GM18909 (cell line): Measurements from ENCODE around the gene SCAF4.
A peak's percentile ranks its signal among the peaks of the same experiment; 100 is the strongest.

Experiments
- ATAC-seq: cut with Tn5 transposase; IDR thresholded peaks from one replicate; pipeline ENCODE4 v1.9.1; 2021; ENCODE audit warnings: mild to moderate bottlenecking; ENCODE audit not compliant: unreplicated experiment, poor library complexity

Gene SCAF4

GRCh38 chr21:31720330-31720729 lies 11.6 kb downstream of the SCAF4 start:
- no peak for ATAC-seq

- ATAC-seq = no peak
These were observed 15.8 kb downstream of the SCAF4 start for GRCh38 chr21:31716106-31716505.

- ATAC-seq = no peak
These were observed 17.1 kb downstream of the SCAF4 start for GRCh38 chr21:31714741-31715365.

- ATAC-seq = peak; percentile 54
These were observed 17.8 kb downstream of the SCAF4 start for GRCh38 chr21:31713973-31714740.

GRCh38 chr21:31713115-31713514 lies 18.8 kb downstream of the SCAF4 start:
- ATAC-seq = no peak

- ATAC-seq = no peak
These were observed 20.1 kb downstream of the SCAF4 start for GRCh38 chr21:31711745-31712285.

- no peak for ATAC-seq
These were observed 20.6 kb downstream of the SCAF4 start for GRCh38 chr21:31711326-31711725.

GRCh38 chr21:31710586-31710985 lies 21.3 kb downstream of the SCAF4 start:
- no peak for ATAC-seq

- ATAC-seq = no peak
These were observed 23.4 kb downstream of the SCAF4 start for GRCh38 chr21:31708541-31708940.

- ATAC-seq = no peak
These were observed 24.4 kb downstream of the SCAF4 start for GRCh38 chr21:31707499-31707898.

GRCh38 chr21:31706562-31706961 lies 25.4 kb downstream of the SCAF4 start:
- no peak for ATAC-seq

GRCh38 chr21:31700040-31700439 lies 31.9 kb downstream of the SCAF4 start:
- no peak for ATAC-seq

GRCh38 chr21:31698461-31698860 lies 33.5 kb downstream of the SCAF4 start:
- no peak for ATAC-seq

GRCh38 chr21:31696424-31696823 lies 35.5 kb downstream of the SCAF4 start:
- no peak for ATAC-seq

- ATAC-seq = no peak
These were observed 38.7 kb downstream of the SCAF4 start for GRCh38 chr21:31693222-31693621.

GRCh38 chr21:31688603-31689368 lies 43.1 kb downstream of the SCAF4 start:
- ATAC-seq = no peak

- ATAC-seq = no peak
These were observed 44.8 kb downstream of the SCAF4 start for GRCh38 chr21:31687108-31687507.

GRCh38 chr21:31686272-31686915 lies 45.5 kb downstream of the SCAF4 start:
- ATAC-seq = no peak

GRCh38 chr21:31684918-31685317 lies 47.0 kb downstream of the SCAF4 start:
- no peak for ATAC-seq

GRCh38 chr21:31683029-31683428 lies 48.9 kb downstream of the SCAF4 start:
- no peak for ATAC-seq
